Fibroblast of lung (primary cell): Measurements from ENCODE around the gene ZNF219.

Source experiments
- EZH2 ChIP-seq: IDR thresholded peaks from 2 replicates; pipeline ENCODE4 v1.5.1; 2012; ENCODE audit warnings: low read length, control low read depth, mild to moderate bottlenecking; ENCODE audit errors: missing control alignments
- TF ChIP-seq, protein P1 (sequence below), 2 donors: IDR thresholded peaks in 1 of 2; conservative IDR thresholded peaks in 1 of 2; 1 replicate in 1 of 2; 2 replicates in 1 of 2; pipeline ENCODE4 v1.5.1; 2011 to 2012; ENCODE audit warnings: low read length in 2 of 2, control low read depth in 1 of 2, inconsistent platforms in 1 of 2, low read depth in 1 of 2, mild to moderate bottlenecking in 1 of 2

DNA sequence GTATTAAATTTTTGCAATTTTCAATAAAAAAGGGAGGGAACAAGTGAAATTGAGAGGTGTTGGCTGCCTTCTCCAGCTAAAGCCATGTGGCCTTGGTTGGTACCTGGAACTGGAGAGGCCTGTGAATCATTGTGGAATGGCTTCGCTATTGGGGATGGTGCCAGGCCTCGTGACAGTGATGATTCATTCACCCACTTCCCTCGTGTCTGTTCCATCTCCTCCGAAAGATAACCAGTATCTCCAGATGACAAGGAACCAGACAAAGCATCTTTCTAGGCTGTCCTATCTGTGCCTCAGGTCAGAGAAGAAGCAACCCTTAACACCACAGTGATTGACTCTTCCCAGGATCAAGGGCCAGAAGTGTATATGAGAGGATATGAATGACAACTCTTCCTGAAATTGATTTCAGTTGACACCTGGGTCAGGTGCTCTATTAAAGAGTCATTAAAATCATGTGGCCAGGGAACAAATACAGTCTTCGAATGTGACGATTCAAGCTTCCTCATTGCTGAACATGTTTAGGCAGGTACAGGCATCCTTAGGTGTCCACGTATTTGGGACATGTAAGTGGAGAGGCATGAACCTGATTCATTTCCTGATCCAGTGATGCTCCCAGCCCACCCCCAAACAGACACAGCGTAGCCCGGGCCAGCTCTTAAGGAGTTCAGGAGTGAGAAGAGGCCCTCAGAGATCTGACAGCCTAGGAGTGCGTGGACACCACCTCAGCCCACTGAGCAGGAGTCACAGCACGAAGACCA is 56.6 kb downstream of the ZNF219 start, which contains the start of gene RNASE7:
- TF ChIP-seq, protein P1, sequence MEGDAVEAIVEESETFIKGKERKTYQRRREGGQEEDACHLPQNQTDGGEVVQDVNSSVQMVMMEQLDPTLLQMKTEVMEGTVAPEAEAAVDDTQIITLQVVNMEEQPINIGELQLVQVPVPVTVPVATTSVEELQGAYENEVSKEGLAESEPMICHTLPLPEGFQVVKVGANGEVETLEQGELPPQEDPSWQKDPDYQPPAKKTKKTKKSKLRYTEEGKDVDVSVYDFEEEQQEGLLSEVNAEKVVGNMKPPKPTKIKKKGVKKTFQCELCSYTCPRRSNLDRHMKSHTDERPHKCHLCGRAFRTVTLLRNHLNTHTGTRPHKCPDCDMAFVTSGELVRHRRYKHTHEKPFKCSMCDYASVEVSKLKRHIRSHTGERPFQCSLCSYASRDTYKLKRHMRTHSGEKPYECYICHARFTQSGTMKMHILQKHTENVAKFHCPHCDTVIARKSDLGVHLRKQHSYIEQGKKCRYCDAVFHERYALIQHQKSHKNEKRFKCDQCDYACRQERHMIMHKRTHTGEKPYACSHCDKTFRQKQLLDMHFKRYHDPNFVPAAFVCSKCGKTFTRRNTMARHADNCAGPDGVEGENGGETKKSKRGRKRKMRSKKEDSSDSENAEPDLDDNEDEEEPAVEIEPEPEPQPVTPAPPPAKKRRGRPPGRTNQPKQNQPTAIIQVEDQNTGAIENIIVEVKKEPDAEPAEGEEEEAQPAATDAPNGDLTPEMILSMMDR (conservative IDR thresholded peaks at IDR 0.05 in 1 of 2, IDR thresholded peaks at IDR 0.05 in 1 of 2; ENCODE audit: low read depth in 1 of 2, low read length in 2 of 2), result no peak
- TF ChIP-seq EZH2, result no peak
